Endometrial microvascular endothelial cells (primary cell): ENCODE data around the gene STX16. TPM values are rescaled to one million over a fixed set of nuclear protein-coding genes. Genes with fewer than 3 reads are reported as not detected.

ENCODE experiments used
- in situ Hi-C: cut with HindIII; loops from 2 replicates; pipeline ENCODE4 v1.10.0; 2017; ENCODE audit warnings: low sequenced_read_pairs, low pct_unique_long_range_greater_than_20kb; ENCODE audit errors: inconsistent ontology term
- total RNA-seq: library from RNA; depleted of rRNA; stranded (reverse); fragments of >200 nt; gene quantifications from one replicate; pipeline ENCODE4 v1.2.3, GENCODE V29; 2015; ENCODE audit errors: inconsistent ontology term

STX16 gene
- total RNA-seq, 1 donor from 2014 or later: 23.4 TPM

DNA sequence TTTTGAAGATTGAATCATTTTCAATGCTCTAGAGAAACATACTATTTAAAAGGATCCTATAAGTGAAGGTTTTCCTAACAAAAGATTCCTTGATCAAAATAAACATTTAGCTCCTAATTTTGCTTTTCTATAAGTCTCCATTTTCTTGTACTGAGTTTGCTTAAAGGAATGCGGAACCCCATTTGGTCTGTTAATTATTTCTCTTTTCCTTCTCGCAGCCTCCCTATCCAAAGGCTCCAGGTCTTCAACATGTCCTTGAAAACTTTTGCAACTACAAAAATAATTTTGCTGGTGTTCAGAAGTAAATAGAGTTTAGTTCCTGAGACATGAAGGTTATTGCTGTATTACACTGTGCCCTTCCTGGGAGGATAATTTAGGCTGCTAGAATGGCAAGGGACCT is 33.2 kb downstream of the STX16 start:
- in situ Hi-C loops: no loop called here

DNA sequence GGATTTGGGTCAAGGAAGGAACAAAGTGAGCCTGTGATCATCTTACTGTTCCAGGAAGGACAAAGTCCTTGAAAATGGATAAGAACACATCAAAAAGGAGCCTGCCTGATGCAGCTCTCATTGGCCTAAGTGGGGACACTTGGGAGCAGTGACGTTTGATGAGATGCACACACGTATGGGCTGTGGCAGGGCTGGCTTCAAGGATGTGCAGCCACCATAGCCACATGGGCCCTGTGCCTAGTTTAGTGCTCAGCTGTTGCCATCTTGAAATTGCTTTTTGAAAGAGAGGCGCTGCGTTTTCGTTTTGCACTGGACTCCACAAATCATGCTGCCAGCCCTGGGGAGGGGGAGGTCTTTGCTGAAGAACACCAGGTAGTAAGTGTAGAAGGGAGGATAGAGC is 34.9 kb downstream of the STX16 start:
- in situ Hi-C loops: no loop called here

DNA sequence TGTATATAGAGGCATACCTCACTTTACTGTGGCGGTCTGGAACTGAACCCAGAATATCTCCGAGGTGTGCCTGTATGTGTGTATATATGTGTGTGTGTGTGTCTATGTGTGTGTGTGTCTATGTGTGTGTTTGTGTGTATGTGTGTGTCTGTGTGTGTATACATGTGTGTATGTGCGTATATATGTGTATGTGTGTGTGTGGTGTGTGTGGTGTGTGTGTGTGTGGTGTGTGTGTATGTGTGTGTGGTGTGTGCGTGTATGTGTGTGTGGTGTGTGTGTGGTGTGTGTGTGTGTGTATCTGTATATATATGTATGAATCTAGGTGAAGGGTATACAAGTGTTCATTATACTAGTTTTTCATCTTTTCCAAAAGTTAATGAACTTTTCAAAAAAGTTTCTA is 37.3 kb downstream of the STX16 start:
- in situ Hi-C loops: no loop called here

DNA sequence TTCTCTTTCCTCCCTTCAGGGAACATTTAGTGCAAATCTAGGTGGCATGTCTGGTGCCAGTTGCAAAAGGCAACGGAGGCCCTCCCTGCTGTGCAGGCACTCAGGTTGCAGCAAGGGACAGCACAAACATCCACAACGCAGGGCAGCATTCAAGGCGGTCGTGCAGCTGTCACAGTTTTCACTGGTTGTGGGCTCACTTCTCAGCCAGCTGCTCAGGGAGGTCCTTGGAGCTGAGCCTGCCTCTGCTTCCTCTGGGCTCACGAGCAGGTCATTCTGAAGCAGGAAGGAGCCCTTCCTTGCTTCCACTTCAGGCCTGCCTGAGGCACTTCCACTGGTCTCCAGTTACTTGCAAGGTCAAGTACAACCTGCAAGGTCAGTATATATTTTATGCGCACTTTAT is 37.8 kb downstream of the STX16 start:
- in situ Hi-C loops: no loop called here

DNA sequence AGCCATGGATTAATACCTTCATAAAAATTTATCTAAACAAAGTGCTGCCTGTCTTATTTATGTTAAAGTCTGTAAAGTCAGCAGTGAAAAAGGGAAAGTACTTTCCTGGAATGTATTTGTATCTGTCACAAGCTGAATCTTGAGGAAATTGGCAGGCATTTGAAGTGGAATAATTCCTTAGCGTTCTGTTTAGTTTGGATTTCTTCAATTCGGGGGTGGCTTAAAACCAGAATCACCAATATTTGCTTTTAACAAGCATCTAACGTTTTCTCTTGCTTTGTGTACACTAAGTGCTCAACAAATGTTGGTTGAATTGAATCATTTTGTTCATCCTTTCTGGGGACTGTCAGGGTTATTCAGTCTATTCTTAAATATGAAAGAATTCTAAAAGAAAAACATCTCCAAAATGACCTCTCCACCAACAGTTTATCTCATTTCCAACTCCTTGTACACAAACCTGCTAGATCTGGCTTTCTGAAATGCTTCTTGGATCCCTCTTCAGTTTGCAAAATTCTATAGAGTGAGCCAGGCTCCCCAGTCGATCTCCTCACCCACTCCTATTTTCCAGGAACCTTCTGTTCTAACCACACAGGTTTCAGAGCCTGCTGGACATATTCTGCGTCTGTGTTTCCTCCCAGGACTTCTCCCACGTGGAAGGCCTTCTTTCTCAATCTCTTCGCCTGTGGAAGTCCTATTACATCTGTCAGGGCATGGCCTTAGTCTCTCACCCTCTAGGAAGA is 39.5 kb downstream of the STX16 start:
- in situ Hi-C loops: no loop called here

DNA sequence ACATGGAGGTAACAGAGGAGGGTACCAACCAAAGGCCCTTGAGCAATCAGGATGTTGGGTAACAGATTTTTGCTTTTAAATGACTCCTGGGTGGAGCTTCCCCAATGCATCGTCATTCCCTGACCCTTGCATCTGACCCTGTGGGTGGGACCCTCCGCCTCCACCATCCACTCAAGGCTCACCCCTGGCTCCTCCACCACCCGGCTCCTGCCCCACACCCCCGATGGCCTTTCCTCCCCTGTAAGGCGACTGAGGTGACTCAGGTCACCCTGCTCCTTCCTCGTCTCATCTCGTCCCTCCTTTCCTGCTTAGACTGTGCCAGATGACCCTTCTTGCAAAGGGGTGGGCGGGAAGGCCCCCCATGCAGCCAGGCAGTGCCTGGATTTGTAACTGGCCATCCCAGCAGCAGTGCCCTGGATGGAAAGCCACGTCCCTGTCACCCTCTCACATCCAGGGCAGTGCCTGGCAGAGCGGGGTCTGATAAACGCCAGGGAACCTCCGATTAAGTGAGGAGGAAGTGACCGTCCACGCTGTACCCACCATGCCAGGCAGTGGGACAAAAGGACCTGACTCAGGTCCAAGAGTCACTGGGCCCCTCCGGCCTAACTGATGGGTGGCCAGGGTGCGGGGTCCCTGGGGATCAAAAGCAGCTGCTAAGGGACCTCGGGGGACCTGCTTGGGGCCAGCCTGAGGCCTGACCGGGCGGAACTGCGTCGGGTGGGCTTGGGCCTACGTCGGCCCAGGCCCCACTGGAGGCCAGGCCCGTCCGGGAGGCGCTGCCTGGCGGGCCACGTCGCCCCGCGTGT is 40.9 kb downstream of the STX16 start:
- in situ Hi-C loops: no loop called here

DNA sequence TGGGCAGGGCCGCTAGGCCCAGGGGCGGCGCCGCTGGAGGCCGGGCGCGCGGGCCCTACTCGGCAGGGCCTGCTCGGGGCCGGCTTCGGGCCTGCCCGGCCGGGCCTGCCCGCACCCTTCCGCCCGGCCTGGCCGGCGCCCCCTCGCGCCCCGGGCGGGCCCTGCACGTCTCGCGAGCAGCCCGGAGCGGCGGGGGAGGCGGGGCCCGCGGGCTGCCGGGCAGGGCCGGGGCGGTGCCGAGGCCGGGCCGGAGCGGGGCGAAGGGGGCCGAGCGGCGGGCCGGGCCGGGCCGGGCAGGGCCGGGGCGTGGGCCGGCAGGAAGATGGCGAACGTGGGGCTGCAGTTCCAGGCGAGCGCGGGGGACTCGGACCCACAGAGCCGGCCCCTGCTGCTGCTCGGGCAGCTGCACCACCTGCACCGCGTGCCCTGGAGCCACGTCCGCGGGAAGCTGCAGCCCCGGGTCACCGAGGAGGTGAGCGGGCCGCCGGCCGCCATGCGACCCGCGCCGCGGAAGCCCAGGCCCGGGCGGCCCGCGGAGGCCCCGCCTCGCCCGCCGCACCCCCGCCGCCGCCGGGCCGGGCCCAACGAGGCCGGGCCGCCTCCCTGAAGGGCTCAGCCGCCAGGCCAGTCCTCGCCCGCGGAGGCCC is 41.6 kb downstream of the STX16 start, which contains the start of gene NPEPL1:
NPEPL1 (plus strand) TSS at position 222 of the 647 bp plus-strand sequence; CDS start at position 323, 101 bp downstream.
- in situ Hi-C loops: no loop called here

DNA sequence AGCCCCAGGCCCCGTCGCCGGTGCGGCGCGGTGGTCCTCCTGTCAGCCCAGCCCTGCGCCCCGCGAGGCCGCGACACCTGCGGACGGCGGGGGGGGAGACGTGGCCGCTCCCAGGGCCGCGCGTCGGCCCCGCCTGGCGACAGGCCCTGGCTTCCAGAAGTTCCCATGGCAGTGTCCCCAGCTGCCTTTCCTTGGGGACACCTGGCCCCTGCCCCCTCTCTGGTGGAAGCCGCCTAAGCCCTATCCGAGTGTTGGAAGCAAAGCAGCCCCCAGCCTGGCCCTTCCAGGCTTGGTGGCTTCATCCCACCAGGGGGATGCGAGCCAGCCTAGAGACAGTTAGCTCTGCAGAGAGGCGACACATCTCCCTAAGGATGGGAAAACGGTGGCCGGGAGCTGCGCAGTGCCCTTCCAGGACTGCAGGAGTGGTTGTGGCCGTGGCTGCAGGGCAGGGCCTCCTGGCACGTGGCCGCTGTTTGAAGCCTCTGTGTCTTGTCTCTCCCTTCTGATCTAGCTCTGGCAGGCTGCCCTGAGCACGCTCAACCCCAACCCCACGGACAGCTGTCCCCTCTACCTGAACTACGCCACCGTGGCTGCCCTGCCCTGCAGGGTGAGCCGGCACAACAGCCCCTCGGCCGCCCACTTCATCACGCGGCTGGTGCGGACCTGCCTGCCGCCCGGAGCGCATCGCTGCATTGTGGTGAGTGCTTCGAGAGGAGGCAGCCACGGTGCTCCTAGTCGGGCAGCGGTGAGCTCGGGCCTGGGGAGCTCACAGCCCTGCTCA is 42.3 kb downstream of the STX16 start:
- in situ Hi-C loops: no loop called here

DNA sequence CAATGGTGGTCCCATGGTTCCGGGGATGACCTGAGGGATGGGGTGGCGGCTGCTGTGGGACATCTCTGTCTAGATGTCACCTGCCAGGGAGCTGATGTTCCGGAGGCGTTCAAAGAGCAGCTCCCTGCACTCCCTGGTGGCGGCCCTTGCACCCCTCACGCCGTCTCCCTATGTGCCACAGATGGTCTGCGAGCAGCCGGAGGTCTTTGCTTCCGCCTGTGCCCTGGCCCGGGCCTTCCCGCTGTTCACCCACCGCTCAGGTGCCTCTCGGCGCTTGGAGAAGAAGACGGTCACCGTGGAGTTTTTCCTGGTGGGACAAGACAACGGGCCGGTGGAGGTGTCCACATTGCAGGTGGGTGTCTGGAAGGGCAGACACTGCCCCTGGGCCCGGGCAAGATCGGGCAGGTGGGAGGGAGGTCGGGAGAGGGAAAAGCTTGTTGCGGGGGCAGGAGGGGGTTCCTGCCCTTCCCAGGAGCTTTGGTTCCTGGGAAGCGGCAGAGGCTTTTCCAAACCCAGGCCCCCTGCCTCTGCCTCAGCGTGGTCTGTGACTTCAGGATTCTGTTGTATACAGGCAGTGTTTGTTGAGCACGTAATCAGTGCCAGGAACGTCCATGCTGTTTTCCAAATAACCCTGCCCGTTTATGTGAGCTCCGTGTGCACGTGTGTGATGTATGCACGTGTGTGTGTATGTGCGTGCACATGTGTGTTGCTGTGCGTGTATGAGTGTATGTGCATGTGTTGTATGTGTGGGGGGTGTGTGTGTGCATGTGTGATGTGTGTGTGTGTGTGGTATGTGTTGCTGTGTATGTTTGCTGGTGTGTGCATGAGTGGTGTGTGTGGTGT is 43.4 kb downstream of the STX16 start:
- in situ Hi-C loops: no loop called here

DNA sequence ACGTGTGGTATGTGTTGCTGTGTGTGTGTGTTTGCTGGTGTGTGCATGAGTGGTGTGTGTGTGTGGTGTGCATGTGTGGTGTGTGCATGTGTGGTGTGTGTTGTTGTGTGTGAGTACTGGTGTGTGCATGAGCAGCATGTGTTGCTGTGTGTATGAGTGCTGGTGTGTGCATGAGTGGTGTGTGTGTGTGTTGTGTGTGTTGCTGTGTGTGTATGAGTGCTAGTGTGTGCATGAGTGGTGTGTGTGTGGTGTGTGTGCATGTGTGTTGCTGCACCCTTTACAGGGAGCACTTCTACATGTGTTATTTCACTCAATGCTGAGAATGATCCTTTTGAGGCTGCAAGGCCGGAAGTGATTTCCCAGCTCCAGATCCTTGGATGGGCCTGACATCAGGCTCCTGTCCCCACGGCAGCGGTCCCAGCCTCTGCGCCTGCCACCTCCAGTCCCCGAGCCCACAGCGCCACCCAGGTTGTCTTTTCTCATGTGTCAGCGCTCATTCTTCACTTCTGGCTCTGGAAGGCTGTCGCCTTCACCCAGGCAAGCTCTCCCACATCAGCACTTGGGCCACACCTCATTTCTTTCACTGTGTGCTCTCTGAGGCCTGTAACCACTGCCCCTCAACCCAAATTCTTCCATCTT is 44.1 kb downstream of the STX16 start:
- in situ Hi-C loops: no loop called here

DNA sequence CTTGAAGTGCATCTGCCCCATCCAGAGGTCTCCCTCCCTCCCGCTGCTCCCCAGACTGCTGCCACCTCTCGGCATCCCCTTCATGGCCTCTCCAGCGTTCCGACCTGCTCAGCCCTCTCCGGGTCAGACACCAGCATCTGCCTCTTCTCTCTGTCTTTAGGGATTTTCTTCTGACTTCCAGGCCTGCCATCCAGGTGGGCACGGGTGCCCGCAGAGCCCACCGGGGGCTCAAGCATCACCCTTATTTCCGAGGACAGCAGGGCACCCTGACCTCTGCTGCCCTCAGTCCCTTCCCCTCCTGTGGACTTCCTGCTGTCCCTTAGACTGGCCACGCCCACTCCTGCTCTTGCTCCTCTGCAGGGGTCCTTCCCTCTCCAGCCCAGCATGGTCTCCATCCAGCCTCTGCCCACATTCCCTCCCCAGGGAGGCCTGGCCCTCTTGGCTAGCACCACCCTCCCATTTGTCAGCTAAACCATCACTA is 44.9 kb downstream of the STX16 start:
- in situ Hi-C loops: no loop called here

DNA sequence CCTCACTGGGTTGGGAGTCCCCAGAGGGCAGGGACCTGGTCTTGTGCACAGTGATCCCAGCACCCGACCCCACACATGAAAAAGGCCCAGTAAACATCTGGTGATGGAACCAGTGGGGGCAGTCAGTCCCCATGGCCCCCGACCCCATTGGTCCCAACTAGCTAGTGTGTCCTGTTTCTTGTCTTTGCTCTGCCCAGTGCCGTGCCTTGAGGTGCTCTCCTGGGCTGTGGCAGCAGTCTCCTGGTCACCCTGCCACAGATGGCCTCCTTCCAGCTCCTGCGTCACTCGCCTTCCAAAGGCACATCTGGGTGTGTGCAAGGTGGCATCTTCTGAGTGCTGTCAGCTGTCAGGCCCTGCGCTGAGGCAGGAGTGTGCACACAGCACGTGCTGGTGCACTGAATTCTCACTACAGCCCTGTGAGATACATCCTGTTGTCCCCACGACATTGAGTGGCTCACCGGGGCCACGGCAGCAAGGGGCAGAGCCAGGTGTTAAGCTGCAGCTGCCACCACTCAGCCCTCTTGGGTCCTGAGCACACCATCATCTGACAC is 45.4 kb downstream of the STX16 start:
- in situ Hi-C loops: no loop called here

DNA sequence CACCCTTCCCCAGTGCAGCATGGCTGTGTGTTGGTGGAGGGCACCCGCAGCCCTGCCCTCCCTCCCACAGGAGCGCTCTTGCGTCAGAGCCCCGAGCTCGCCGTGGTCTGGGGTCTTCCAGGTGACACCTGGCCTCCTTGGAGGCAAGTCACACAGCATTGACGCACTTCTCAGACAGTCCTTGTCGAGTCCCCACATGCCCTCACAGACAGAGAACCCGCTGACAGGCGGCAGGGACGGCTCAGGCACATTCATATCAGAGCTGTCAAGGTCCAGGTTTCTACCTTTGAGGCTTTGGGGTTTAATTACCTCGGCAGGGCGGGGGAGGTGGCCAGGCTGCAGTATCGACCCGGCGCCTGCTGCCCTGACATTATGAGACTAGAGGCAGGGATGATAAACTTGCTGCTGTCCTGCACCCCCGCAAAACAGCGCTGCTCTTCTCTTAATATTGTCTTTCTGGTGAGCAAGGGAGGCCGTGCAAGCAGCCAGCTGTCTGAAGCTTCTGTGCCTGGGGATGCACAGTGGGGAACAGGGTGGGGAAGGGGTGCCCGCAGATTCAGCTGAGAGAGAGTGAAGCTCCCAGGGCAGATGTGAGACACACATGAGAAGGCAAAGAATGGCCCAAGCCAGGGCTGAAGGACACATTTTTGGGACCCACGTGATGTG is 46.3 kb downstream of the STX16 start:
- in situ Hi-C loops: no loop called here

DNA sequence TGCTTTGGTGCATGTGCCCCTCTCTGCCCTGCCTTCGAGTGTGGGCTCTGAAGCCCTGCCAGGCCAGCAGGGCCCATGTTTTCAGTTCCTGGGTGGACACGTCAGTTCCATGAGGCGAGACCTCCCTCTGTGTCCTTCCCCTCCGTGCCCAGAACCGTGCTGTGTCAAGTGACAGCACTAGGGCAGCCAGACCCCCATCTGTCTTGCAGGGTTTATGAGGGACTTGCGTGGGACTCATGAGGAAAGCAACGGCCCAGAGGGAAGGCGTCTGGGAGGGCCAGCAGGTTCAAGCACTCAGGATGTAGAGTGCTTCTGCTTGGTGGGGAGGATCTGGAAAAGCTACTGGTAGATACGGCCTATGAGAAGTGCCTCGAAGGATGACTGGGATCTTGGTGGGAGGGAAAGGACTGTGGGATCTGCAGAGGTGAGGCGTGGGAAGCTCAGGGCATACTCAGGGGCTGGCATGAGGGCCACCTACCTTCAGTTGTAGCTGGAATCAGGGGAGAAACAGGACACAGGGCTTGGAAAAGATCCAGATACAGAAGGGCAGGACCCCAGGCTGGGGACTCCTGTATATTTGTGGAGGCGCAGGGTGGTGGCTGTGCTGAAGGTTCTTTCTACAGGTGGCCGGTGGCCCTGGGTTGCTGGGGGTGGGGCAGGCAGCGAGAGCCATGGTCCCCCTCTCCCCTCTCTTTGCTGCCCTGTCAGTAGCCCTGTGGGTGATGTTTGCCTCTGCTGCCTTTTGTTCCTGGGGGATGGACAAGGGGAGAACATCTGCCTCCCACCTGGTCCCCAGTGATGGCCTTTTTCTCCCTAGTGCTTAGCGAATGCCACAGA is 47.0 kb downstream of the STX16 start:
- in situ Hi-C loops: no loop called here

DNA sequence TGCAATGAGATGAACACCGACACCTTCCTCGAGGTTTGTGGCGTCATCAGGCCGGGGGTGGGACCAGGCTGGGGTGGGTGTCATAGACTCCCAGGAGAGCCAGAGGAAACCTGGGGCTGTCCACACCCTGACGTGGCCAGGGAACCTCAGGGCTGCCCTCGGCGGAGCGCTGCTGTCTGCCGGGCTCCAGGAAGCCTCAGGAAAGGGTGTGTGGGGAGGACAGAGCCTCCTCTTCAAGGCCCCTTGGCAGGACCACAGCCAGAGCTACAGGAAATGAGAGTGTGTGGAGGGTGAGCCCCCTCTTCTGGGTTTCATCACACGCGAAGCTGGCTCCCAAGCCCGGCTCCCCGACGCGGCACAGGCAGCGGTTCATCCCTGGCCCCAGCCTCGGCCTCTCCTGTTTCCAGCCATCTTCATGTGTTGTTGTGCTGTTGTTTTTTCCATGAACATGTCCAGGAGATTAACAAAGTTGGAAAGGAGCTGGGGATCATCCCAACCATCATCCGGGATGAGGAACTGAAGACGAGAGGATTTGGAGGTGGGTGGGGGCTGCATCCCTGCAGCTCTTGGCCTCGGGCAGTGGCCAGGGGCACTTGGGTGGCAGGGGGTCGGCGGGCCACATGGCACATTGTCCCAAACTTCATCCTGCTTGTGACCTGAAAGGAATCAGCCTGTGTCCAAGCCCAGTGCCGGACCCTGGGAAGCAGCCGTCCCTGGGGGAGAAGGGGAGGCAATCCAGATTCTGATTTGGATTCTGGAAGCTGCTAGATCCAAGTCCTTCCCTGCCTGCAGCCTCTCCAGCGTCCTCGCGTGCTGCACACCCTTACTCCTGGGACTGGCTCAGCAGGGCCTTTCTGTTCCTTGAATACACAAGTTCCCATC is 47.9 kb downstream of the STX16 start:
- in situ Hi-C loops: no loop called here
